Measurements from ENCODE around the gene ZNF407.

The ZNF407 gene, protein sequence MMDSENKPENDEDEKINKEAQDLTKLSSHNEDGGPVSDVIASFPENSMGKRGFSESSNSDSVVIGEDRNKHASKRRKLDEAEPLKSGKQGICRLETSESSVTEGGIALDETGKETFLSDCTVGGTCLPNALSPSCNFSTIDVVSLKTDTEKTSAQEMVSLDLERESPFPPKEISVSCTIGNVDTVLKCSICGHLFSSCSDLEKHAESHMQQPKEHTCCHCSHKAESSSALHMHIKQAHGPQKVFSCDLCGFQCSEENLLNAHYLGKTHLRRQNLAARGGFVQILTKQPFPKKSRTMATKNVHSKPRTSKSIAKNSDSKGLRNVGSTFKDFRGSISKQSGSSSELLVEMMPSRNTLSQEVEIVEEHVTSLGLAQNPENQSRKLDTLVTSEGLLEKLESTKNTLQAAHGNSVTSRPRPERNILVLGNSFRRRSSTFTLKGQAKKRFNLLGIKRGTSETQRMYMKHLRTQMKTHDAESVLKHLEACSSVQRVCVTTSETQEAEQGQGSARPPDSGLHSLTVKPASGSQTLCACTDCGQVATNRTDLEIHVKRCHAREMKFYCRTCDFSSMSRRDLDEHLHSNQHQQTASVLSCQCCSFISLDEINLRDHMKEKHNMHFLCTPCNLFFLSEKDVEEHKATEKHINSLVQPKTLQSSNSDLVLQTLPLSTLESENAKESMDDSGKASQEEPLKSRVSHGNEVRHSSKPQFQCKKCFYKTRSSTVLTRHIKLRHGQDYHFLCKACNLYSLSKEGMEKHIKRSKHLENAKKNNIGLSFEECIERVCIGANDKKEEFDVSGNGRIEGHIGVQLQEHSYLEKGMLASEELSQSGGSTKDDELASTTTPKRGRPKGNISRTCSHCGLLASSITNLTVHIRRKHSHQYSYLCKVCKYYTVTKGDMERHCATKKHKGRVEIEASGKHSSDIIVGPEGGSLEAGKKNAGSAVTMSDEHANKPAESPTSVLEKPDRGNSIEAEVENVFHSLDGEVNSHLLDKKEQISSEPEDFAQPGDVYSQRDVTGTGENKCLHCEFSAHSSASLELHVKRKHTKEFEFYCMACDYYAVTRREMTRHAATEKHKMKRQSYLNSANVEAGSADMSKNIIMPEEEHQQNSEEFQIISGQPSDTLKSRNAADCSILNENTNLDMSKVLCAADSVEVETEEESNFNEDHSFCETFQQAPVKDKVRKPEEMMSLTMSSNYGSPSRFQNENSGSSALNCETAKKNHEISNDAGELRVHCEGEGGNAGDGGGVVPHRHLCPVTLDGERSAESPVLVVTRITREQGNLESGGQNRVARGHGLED (N-terminal part only)

DNA sequence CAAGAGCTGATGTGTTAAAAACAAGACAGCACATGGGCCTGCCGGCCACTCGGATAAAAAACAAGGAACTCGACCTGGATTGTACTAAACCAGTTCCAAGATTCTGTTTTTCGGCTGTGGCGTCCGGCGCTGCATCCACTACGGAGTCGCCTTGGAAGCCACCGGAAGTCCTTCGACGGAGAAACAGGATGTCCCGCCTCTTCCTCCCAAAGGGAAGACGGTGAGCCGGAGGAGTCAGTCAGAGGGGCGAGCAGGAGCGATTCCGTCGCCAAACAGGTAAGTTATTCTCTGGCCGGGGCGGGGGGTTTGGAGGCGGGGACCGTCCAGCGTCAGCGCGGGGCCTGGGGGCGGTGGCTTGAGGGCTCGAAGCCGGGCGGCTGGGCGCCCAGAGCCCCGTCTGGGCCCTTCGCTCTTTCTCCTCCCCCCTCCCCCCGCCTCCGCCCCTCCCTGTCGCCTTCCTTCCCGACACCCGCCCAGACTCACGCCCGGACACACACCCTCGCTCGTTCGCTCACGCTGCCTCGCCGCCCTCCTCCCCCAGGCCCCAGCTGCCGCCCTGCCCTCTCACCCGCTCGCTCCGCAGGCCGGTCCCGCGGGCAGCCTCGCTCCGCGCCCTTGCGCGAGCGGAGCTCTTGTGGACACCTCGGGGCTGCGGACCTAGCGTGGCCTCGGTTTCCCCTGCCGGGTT lies at the start of gene ZNF407:
TSS of gene ZNF407 (plus strand) at position 209 of the 688 bp plus-strand sequence. CDS start 33,150 bp downstream, outside the sequence.
- Histone ChIP-seq H4K20me1 (ENCODE audit: control insufficient read depth, insufficient read depth, low read depth, low read length) (no peaks in the 10 kb centered on the region), H3K4me3 (ENCODE audit: low read length) (peak within 1 kb of the TSS; percentile 88), H3K9me2 (replicated peaks; ENCODE audit: control insufficient read depth, low read length) (no peaks in the 10 kb centered on the region), H3K79me2 (ENCODE audit: control insufficient read depth, low read length) (peaks cover 76% of the 10 kb centered on the region), H3K27me3 (ENCODE audit: control insufficient read depth, low read length) (no peaks in the 10 kb centered on the region), H3F3A (ENCODE audit: control insufficient read depth, insufficient read depth) (peaks cover 6% of the 10 kb centered on the region; the same call in 1 of the 2 replicates), H3K4me1 (ENCODE audit: control insufficient read depth, low read length) (peaks cover 30% of the 10 kb centered on the region), H3K36me3 (ENCODE audit: control insufficient read depth, low read length) (peaks cover 38% of the 10 kb centered on the region), H3K9me3 (ENCODE audit: control insufficient read depth, insufficient read depth, low read length) (no peaks in the 10 kb centered on the region), H3K27ac (ENCODE audit: low read depth, low read length) (peak within 1 kb of the TSS; percentile 87), H3K4me2 (ENCODE audit: low read length) (peak within 1 kb of the TSS; percentile 93)
- TF ChIP-seq EZH2phosphoT487 (IDR thresholded peaks at IDR 0.05; ENCODE audit: borderline replicate concordance, low read length) (no peak), CTCF (IDR thresholded peaks at IDR 0.05; ENCODE audit: low read depth, low read length, poor library complexity, severe bottlenecking) (no peak)

GRCh38 chr18:74549591-74550104 lies 48.0 kb upstream of the ZNF407 start:
- H3K4me3 ChIP-seq (ENCODE audit: low read length): no peak overlapping the region
- H3K27ac ChIP-seq (ENCODE audit: low read depth, low read length): no peak overlapping the region
- no peaks in the 10 kb centered on the region for H3K9me2 ChIP-seq (replicated peaks; ENCODE audit: control insufficient read depth, low read length)
- H3K36me3 ChIP-seq (ENCODE audit: control insufficient read depth, low read length): no peaks in the 10 kb centered on the region
- no peaks in the 10 kb centered on the region for H3K79me2 ChIP-seq (ENCODE audit: control insufficient read depth, low read length)
- H4K20me1 ChIP-seq (ENCODE audit: control insufficient read depth, insufficient read depth, low read depth, low read length): no peaks in the 10 kb centered on the region
- H3K4me2 ChIP-seq (ENCODE audit: low read length): no peak overlapping the region
- H3F3A ChIP-seq (ENCODE audit: control insufficient read depth, insufficient read depth): no peaks in the 10 kb centered on the region
- no peak for TF ChIP-seq CTCF (IDR thresholded peaks at IDR 0.05; ENCODE audit: low read depth, low read length, poor library complexity, severe bottlenecking)
- no peak for TF ChIP-seq EZH2phosphoT487 (IDR thresholded peaks at IDR 0.05; ENCODE audit: borderline replicate concordance, low read length)
- H3K27me3 ChIP-seq (ENCODE audit: control insufficient read depth, low read length): no peaks in the 10 kb centered on the region
- no peaks in the 10 kb centered on the region for H3K4me1 ChIP-seq (ENCODE audit: control insufficient read depth, low read length)
- peaks cover 8% of the 10 kb centered on the region for H3K9me3 ChIP-seq (ENCODE audit: control insufficient read depth, insufficient read depth, low read length)

- H3K27ac ChIP-seq (ENCODE audit: low read depth, low read length): no peak overlapping the region
- TF ChIP-seq EZH2phosphoT487 (IDR thresholded peaks at IDR 0.05; ENCODE audit: borderline replicate concordance, low read length): no peak
- no peak for TF ChIP-seq CTCF (IDR thresholded peaks at IDR 0.05; ENCODE audit: low read depth, low read length, poor library complexity, severe bottlenecking)
These were observed 46.8 kb upstream of the ZNF407 start for GRCh38 chr18:74550886-74551285.

More at GRCh38 chr18:74550886-74551285, 46.8 kb upstream of the ZNF407 start:
- Histone ChIP-seq H3K4me2 (ENCODE audit: low read length) (no peak overlapping the region), H3K36me3 (ENCODE audit: control insufficient read depth, low read length) (no peaks in the 10 kb centered on the region), H3K4me3 (ENCODE audit: low read length) (no peak overlapping the region), H3K9me2 (replicated peaks; ENCODE audit: control insufficient read depth, low read length) (no peaks in the 10 kb centered on the region), H4K20me1 (ENCODE audit: control insufficient read depth, insufficient read depth, low read depth, low read length) (no peaks in the 10 kb centered on the region), H3K27me3 (ENCODE audit: control insufficient read depth, low read length) (no peaks in the 10 kb centered on the region), H3F3A (ENCODE audit: control insufficient read depth, insufficient read depth) (no peaks in the 10 kb centered on the region), H3K9me3 (ENCODE audit: control insufficient read depth, insufficient read depth, low read length) (peaks cover 8% of the 10 kb centered on the region), H3K79me2 (ENCODE audit: control insufficient read depth, low read length) (no peaks in the 10 kb centered on the region), H3K4me1 (ENCODE audit: control insufficient read depth, low read length) (no peaks in the 10 kb centered on the region)
